ENCODE results near the gene PTPRG.

The PTPRG gene

GRCh38 chr3:62122819-62123218 lies 561.4 kb downstream of the PTPRG start:
- ChIA-PET POLR2A (ENCODE audit: low non-redundant PET) (no interaction called here), CTCF (interaction anchor here (0.6 kb wide), 1 partner anchor 885 kb away, joined by 4 read pairs; no protein-coding TSS in a partner anchor)
- no peak for TF ChIP-seq CTCF (conservative IDR thresholded peaks at IDR 0.05; ENCODE audit: low read depth)
- no peak for DNase-seq (ENCODE audit: low spot score)
- H3K27ac ChIP-seq, result no peak overlapping the region

GRCh38 chr3:62125380-62125779 lies 564.0 kb downstream of the PTPRG start:
- POLR2A ChIA-PET (ENCODE audit: low non-redundant PET), result no interaction called here
- DNase-seq (ENCODE audit: low spot score), result no peak
- no peak overlapping the region for H3K27ac ChIP-seq
- no peak for TF ChIP-seq CTCF (conservative IDR thresholded peaks at IDR 0.05; ENCODE audit: low read depth)
- CTCF ChIA-PET, result interaction anchor here (0.6 to 0.7 kb wide), 2 partner anchors 1940 to 1956 kb away, joined by 3 to 5 read pairs; no protein-coding TSS in a partner anchor

- DNase-seq (ENCODE audit: low spot score), result no peak
- CTCF ChIA-PET, result no interaction called here
These were observed 565.7 kb downstream of the PTPRG start for GRCh38 chr3:62127116-62127515.

GRCh38 chr3:62128051-62128450 lies 566.7 kb downstream of the PTPRG start:
- POLR2A ChIA-PET (ENCODE audit: low non-redundant PET), result no interaction called here
- DNase-seq (ENCODE audit: low spot score), result no peak
- H3K27ac ChIP-seq, result no peak overlapping the region
- CTCF ChIA-PET, result no interaction called here
- TF ChIP-seq CTCF (conservative IDR thresholded peaks at IDR 0.05; ENCODE audit: low read depth), result no peak

More at GRCh38 chr3:62127116-62127515, 565.7 kb downstream of the PTPRG start:
- POLR2A ChIA-PET (ENCODE audit: low non-redundant PET), result no interaction called here
- no peak overlapping the region for H3K27ac ChIP-seq
- no peak for TF ChIP-seq CTCF (conservative IDR thresholded peaks at IDR 0.05; ENCODE audit: low read depth)

- H3K27ac ChIP-seq, result no peak overlapping the region
- no peak for DNase-seq (ENCODE audit: low spot score)
- TF ChIP-seq CTCF (conservative IDR thresholded peaks at IDR 0.05; ENCODE audit: low read depth), result no peak
- POLR2A ChIA-PET (ENCODE audit: low non-redundant PET), result no interaction called here
- CTCF ChIA-PET, result no interaction called here
These were observed 567.3 kb downstream of the PTPRG start for GRCh38 chr3:62128681-62129080.

GRCh38 chr3:62131050-62131449 lies 569.7 kb downstream of the PTPRG start:
- no peak for TF ChIP-seq CTCF (conservative IDR thresholded peaks at IDR 0.05; ENCODE audit: low read depth)
- no peak for DNase-seq (ENCODE audit: low spot score)
- POLR2A ChIA-PET (ENCODE audit: low non-redundant PET), result no interaction called here
- no peak overlapping the region for H3K27ac ChIP-seq
- CTCF ChIA-PET, result no interaction called here

- POLR2A ChIA-PET (ENCODE audit: low non-redundant PET), result no interaction called here
- no peak for DNase-seq (ENCODE audit: low spot score)
- no peak for TF ChIP-seq CTCF (conservative IDR thresholded peaks at IDR 0.05; ENCODE audit: low read depth)
- CTCF ChIA-PET, result no interaction called here
- no peak overlapping the region for H3K27ac ChIP-seq
These were observed 570.2 kb downstream of the PTPRG start for GRCh38 chr3:62131620-62132019.

All from RWPE1 (cell line).